Gastroesophageal sphincter (tissue), 4 donors: ENCODE data around the gene FBRSL1. TPM values are rescaled to one million over a fixed set of nuclear protein-coding genes. Genes with fewer than 3 reads are reported as not detected.
"Not testable (repeated sequence)": the region's sequence is repeated elsewhere in the genome, so short reads cannot be mapped to it uniquely, and the experiment has no call there.

Source experiments
- ATAC-seq: fragments of 150-250 bp; one replicate; pipeline ENCODE4 v1.9.1; 2016; ENCODE audit warnings: mild to moderate bottlenecking, moderate library complexity
- H3K27ac ChIP-seq, 4 donors: fragments of 200-600 bp; sonication (generic) in 3 of 4; 1 replicate in 3 of 4; 2 replicates in 1 of 4; pipeline ENCODE4 v1.5.1; 2016 to 2019
- H3K27me3 ChIP-seq: fragments of 200-600 bp; sonication (generic); one replicate; pipeline ENCODE4 v1.5.1; 2019
- H3K36me3 ChIP-seq, 2 donors: fragments of 200-600 bp; sonication (generic); one replicate each; pipeline ENCODE4 v1.5.1; 2019; ENCODE audit warnings: control low read depth in 1 of 2
- H3K4me1 ChIP-seq, 3 donors: fragments of 200-600 bp; sonication (generic); 1 replicate in 2 of 3; 2 replicates in 1 of 3; pipeline ENCODE4 v1.5.1; 2016 to 2019; ENCODE audit warnings: control low read depth in 2 of 3
- H3K4me3 ChIP-seq, 2 donors: fragments of 200-600 bp; sonication (generic); one replicate each; pipeline ENCODE4 v1.5.1; 2019; ENCODE audit warnings: mild to moderate bottlenecking in 1 of 2, moderate library complexity in 1 of 2
- H3K9me3 ChIP-seq, 3 donors: fragments of 200-600 bp; sonication (generic); one replicate each; pipeline ENCODE4 v1.5.1; 2017 to 2019; ENCODE audit warnings: control low read depth in 2 of 3
- EP300 ChIP-seq: sonication (generic); formaldehyde crosslinking; IDR thresholded peaks from one replicate; pipeline ENCODE4 v1.6.1; 2017; ENCODE audit warnings: antibody characterized with exemption, mild to moderate bottlenecking
- POLR2A ChIP-seq, 2 donors: fragments of 450-650 bp; IDR thresholded peaks; one replicate each; pipeline ENCODE4 v1.6.1; 2017; ENCODE audit warnings: antibody characterized with exemption in 2 of 2, mild to moderate bottlenecking in 2 of 2, moderate library complexity in 1 of 2
- POLR2AphosphoS5 ChIP-seq: sonication (generic); formaldehyde crosslinking; IDR thresholded peaks from one replicate; pipeline ENCODE4 v1.6.1; 2017; ENCODE audit warnings: antibody characterized with exemption
- WGBS, 2 donors: methylation state at CpG; one replicate each; pipeline ENCODE4 v1.1.5; 2018; ENCODE audit warnings: low coverage in 1 of 2; 5-methylcytosine and 5-hydroxymethylcytosine counted together
- total RNA-seq, 4 donors: library from RNA; depleted of rRNA; stranded (reverse); fragments of >200 nt; gene quantifications; one replicate each; pipeline ENCODE4 v1.1.0, GENCODE V29; 2016
- TF ChIP-seq, protein P1 (sequence below), 4 experiments: fragments of 200-600 bp in 2 of 4; fragments of 450-650 bp in 2 of 4; sonication (generic) in 1 of 4; IDR thresholded peaks; one replicate each; pipeline ENCODE4 v1.5.1; 2017 to 2019; ENCODE audit warnings: antibody characterized with exemption in 4 of 4, mild to moderate bottlenecking in 2 of 4, moderate library complexity in 2 of 4

FBRSL1 gene
- total RNA-seq, 4 donors from 2014 or later = 8.5 to 24.7 (median 15.5) TPM

GRCh38 chr12:132462788-132463187 is 27.2 kb upstream of the FBRSL1 start:
- H3K36me3 ChIP-seq = no peaks in the 10 kb centered on the region
- no peak overlapping the region for H3K27ac ChIP-seq
- no peak for ATAC-seq
- no peaks in the 10 kb centered on the region for H3K4me1 ChIP-seq
- H3K27me3 ChIP-seq = peaks cover 69% of the 10 kb centered on the region
- TF ChIP-seq POLR2AphosphoS5 (no peak), POLR2A (IDR thresholded peaks at IDR 0.05) (no peak), EP300 (no peak)
- TF ChIP-seq, protein P1, sequence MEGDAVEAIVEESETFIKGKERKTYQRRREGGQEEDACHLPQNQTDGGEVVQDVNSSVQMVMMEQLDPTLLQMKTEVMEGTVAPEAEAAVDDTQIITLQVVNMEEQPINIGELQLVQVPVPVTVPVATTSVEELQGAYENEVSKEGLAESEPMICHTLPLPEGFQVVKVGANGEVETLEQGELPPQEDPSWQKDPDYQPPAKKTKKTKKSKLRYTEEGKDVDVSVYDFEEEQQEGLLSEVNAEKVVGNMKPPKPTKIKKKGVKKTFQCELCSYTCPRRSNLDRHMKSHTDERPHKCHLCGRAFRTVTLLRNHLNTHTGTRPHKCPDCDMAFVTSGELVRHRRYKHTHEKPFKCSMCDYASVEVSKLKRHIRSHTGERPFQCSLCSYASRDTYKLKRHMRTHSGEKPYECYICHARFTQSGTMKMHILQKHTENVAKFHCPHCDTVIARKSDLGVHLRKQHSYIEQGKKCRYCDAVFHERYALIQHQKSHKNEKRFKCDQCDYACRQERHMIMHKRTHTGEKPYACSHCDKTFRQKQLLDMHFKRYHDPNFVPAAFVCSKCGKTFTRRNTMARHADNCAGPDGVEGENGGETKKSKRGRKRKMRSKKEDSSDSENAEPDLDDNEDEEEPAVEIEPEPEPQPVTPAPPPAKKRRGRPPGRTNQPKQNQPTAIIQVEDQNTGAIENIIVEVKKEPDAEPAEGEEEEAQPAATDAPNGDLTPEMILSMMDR (IDR thresholded peaks at IDR 0.05) = no peak
- 70% methylated on average over 1 of the region's 5 CpGs; no CpG with 5 or more reads in 1 of the 2 donors for WGBS, 2 donors
- H3K9me3 ChIP-seq = peaks cover 0 to 6% (median 0%) of the 10 kb centered on the region in 3 donors
- no peak overlapping the region for H3K4me3 ChIP-seq

DNA sequence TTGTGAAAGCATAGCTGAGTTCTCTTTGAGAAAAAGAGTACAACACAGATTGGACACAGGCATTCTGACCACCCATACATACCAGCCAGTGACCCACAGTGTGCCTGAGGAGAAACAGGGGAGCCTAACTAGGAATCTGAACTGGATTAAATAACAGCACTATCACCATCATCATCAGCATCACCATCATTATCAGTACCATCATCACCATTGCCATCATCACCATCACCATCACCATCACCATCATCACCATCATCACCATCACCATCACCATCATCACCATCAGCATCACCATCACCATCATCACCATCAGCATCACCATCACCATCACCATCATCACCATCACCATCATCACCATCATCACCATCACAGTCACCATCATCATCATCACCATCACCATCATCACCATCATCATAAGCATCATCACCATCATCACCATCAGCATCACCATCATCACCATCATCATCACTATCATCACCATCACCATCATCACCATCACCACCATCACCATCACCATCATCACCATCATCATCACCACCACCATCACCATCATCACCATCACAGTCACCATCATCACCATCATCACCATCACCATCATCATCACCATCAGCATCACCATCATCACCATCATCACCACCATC is 26.5 kb upstream of the FBRSL1 start:
- H3K4me3 ChIP-seq, ATAC-seq, H3K36me3 ChIP-seq, H3K9me3 ChIP-seq, H3K4me1 ChIP-seq, H3K27ac ChIP-seq: not testable (repeated sequence)
- H3K27me3 ChIP-seq = peaks cover 69% of the 10 kb centered on the region

- H3K4me3 ChIP-seq, H3K9me3 ChIP-seq, ATAC-seq, H3K4me1 ChIP-seq, H3K27ac ChIP-seq, H3K36me3 ChIP-seq: not testable (repeated sequence)
- 71 to 93% methylated on average over 5 of the region's 5 CpGs for WGBS, 2 donors
- H3K27me3 ChIP-seq = peaks cover 69% of the 10 kb centered on the region
Observed at GRCh38 chr12:132464304-132464703, 25.6 kb upstream of the FBRSL1 start.

GRCh38 chr12:132464820-132465219 is 25.1 kb upstream of the FBRSL1 start:
- 97% methylated on average over 5 of the region's 10 CpGs; no CpG with 5 or more reads in 1 of the 2 donors for WGBS, 2 donors
- H3K27me3 ChIP-seq = peaks cover 69% of the 10 kb centered on the region

GRCh38 chr12:132465269-132466190 is 24.4 kb upstream of the FBRSL1 start:
- H3K4me3 ChIP-seq = no peak overlapping the region
- 44% methylated on average over 5 of the region's 17 CpGs; no CpG with 5 or more reads in 1 of the 2 donors for WGBS, 2 donors
- TF ChIP-seq, protein P1 (IDR thresholded peaks at IDR 0.05) = no peak
- TF ChIP-seq EP300 (no peak), POLR2AphosphoS5 (no peak), POLR2A (IDR thresholded peaks at IDR 0.05) (no peak)
- peaks cover 0 to 2% (median 0%) of the 10 kb centered on the region in 3 donors for H3K9me3 ChIP-seq
- no peaks in the 10 kb centered on the region for H3K36me3 ChIP-seq
- no peak overlapping the region for H3K27ac ChIP-seq
- H3K27me3 ChIP-seq = peaks cover 64% of the 10 kb centered on the region
- H3K4me1 ChIP-seq = no peaks in the 10 kb centered on the region
- no peak for ATAC-seq

More at GRCh38 chr12:132464820-132465219, 25.1 kb upstream of the FBRSL1 start:
- Histone ChIP-seq H3K4me1 (no peaks in the 10 kb centered on the region), H3K9me3 (peaks cover 0 to 6% (median 0%) of the 10 kb centered on the region in 3 donors), H3K4me3 (no peak overlapping the region), H3K36me3 (no peaks in the 10 kb centered on the region), H3K27ac (no peak overlapping the region)
- TF ChIP-seq EP300 = no peak
- TF ChIP-seq POLR2AphosphoS5 = no peak
- TF ChIP-seq, protein P1 (IDR thresholded peaks at IDR 0.05) = no peak
- TF ChIP-seq POLR2A (IDR thresholded peaks at IDR 0.05) = no peak
- ATAC-seq = no peak
